Activated B cell treated with CpG ODN at 0.5 μM for 24 hours (primary cell): ENCODE measurements around the gene PHLPP1. TPM values are rescaled to one million over a fixed set of nuclear protein-coding genes. Genes with fewer than 3 reads are reported as not detected.

Experiments used
- ATAC-seq: fragments of 200-7000 bp; cut with Tn5 transposase; one replicate; pipeline ENCODE4 v1.10.0; 2021; ENCODE audit warnings: low read depth, mild to moderate bottlenecking, moderate library complexity
- CTCF ChIA-PET: fragments of 350-600 bp; sonication (Branson Sonifier 250); formaldehyde crosslinking; loops from one replicate; lab custom pipeline; 2021; ENCODE audit warnings: antibody characterized with exemption; lab: Charles Lee
- POLR2A ChIA-PET: fragments of 350-600 bp; sonication (Branson Sonifier 250); formaldehyde crosslinking; loops from one replicate; lab custom pipeline; 2021; ENCODE audit warnings: antibody characterized with exemption; lab: Charles Lee
- DNase-seq: peaks from one replicate; pipeline ENCODE4 v3.0.0; 2022
- H3K27ac Mint-ChIP-seq: one replicate; pipeline ENCODE4 v1.8.0; 2020; ENCODE audit warnings: mixed read lengths
- H3K27me3 Mint-ChIP-seq: one replicate; pipeline ENCODE4 v1.8.0; 2021; ENCODE audit warnings: mixed read lengths
- H3K36me3 Mint-ChIP-seq: one replicate; pipeline ENCODE4 v1.8.0; 2021; ENCODE audit warnings: low read depth, mixed read lengths
- H3K4me1 Mint-ChIP-seq: one replicate; pipeline ENCODE4 v1.8.0; 2021; ENCODE audit warnings: mixed read lengths
- H3K4me3 Mint-ChIP-seq: one replicate; pipeline ENCODE4 v1.8.0; 2020; ENCODE audit warnings: mild to moderate bottlenecking, mixed read lengths
- H3K9me3 Mint-ChIP-seq: one replicate; pipeline ENCODE4 v1.8.0; 2020; ENCODE audit warnings: mixed read lengths
- CTCF ChIP-seq: fragments of 200-600 bp; IDR thresholded peaks from one replicate; pipeline ENCODE4 v1.8.0; 2022; ENCODE audit warnings: antibody characterized with exemption, mild to moderate bottlenecking
- intact Hi-C: fragments of 100-400 bp; cut with micrococcal nuclease; formaldehyde crosslinking; loops from one replicate; pipeline ENCODE4 v1.15.1; 2024
- total RNA-seq: library from RNA; stranded (reverse); gene quantifications from 2 replicates; pipeline ENCODE4 v1.2.3, GENCODE V29; 2022

PHLPP1 gene
- total RNA-seq, 1 donor from 2014 or later: 16.1 TPM

GRCh38 chr18:62978251-62979049 is 263.1 kb downstream of the PHLPP1 start:
- Mint-ChIP-seq H3K4me3 (no peak overlapping the region), H3K4me1 (peaks cover 6% of the 10 kb centered on the region), H3K27me3 (no peaks in the 10 kb centered on the region), H3K36me3 (peaks cover 40% of the 10 kb centered on the region), H3K9me3 (no peaks in the 10 kb centered on the region), H3K27ac (no peak overlapping the region)
- ChIA-PET CTCF (interaction anchor here (4.6 kb wide), 1 partner anchor 262 kb away, joined by 56 read pairs; the partner anchor contains the start of gene PHLPP1), POLR2A (no interaction called here)
- intact Hi-C loops: no loop called here
- no peak for DNase-seq
- no peak for ATAC-seq
- no peak for TF ChIP-seq CTCF

GRCh38 chr18:62979176-62979575 is 263.8 kb downstream of the PHLPP1 start:
- no peak overlapping the region for H3K27ac Mint-ChIP-seq
- no peaks in the 10 kb centered on the region for H3K9me3 Mint-ChIP-seq
- no peaks in the 10 kb centered on the region for H3K27me3 Mint-ChIP-seq
- peaks cover 40% of the 10 kb centered on the region for H3K36me3 Mint-ChIP-seq
- intact Hi-C loops: no loop called here
- CTCF ChIA-PET: interaction anchor here (0.6 to 4.6 kb wide), 2 partner anchors 48 to 263 kb away, joined by 3 to 56 read pairs; partner anchors contain the start of gene PHLPP1
- TF ChIP-seq CTCF: no peak
- no peak for ATAC-seq
- H3K4me1 Mint-ChIP-seq: peaks cover 6% of the 10 kb centered on the region
- no peak for DNase-seq
- no peak overlapping the region for H3K4me3 Mint-ChIP-seq
- POLR2A ChIA-PET: no interaction called here

DNA sequence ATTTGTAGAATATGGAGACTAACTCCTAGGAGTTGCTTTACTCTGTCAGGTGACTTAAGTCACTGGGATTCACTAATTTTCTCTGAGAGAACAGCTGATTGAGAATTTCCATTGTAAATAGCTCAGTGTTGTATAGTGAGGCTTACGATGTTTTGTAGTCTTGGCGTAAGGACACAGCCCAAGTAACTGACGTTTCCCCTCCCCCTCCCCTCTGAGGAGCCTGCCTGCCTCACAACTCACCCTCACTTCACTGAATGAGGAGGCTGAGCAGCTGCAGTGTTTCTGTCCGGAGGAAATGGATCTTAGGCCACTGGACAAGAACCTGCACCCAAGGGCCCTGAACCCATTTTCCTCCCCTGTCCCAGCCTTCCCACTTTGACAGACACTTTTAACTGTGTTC is 264.6 kb downstream of the PHLPP1 start:
- Mint-ChIP-seq H3K4me1 (peaks cover 6% of the 10 kb centered on the region), H3K27me3 (no peaks in the 10 kb centered on the region), H3K4me3 (no peak overlapping the region), H3K9me3 (no peaks in the 10 kb centered on the region), H3K36me3 (peaks cover 37% of the 10 kb centered on the region), H3K27ac (no peak overlapping the region)
- ChIA-PET POLR2A (no interaction called here), CTCF (interaction anchor here (0.6 to 4.6 kb wide), 3 partner anchors 48 to 393 kb away, joined by 3 to 56 read pairs (median 37); partner anchors contain the start of gene PHLPP1)
- no peak for TF ChIP-seq CTCF
- no peak for DNase-seq
- intact Hi-C loops: loop anchor here (10.0 kb wide), 1 partner anchor 655 kb away; the partner anchor contains the start of gene TNFRSF11A
- ATAC-seq: no peak

- DNase-seq (no peak), ATAC-seq (no peak)
- Mint-ChIP-seq H3K36me3 (peaks cover 23% of the 10 kb centered on the region), H3K4me3 (no peak overlapping the region), H3K27me3 (no peaks in the 10 kb centered on the region), H3K27ac (no peak overlapping the region), H3K9me3 (no peaks in the 10 kb centered on the region), H3K4me1 (peaks cover 6% of the 10 kb centered on the region)
- no peak for TF ChIP-seq CTCF
- intact Hi-C loops: loop anchor here (10.0 kb wide), 1 partner anchor 657 kb away; the partner anchor contains the start of gene TNFRSF11A
- ChIA-PET POLR2A (interaction anchor here (1.4 kb wide), 1 partner anchor 266 kb away, joined by 7 read pairs; the partner anchor contains the start of gene PHLPP1), CTCF (interaction anchor here (0.7 to 4.6 kb wide), 10 partner anchors 18 to 546 kb away, joined by 3 to 56 read pairs (median 5); partner anchors contain the start of gene PHLPP1)
These were observed 266.2 kb downstream of the PHLPP1 start for GRCh38 chr18:62981566-62981965.
